Measurements from ENCODE around the gene PPP1R9B. TPM values are rescaled to one million over a fixed set of nuclear protein-coding genes. Genes with fewer than 3 reads are reported as not detected.

The PPP1R9B gene
- total RNA-seq, 1 experiment from 2014 or later: 112 TPM

GRCh38 chr17:50153650-50154575 lies 3.4 kb upstream of the PPP1R9B start:
- Histone ChIP-seq H3K9me3 (ENCODE audit: control insufficient read depth in 1 of 2, insufficient read depth in 1 of 2, low read depth in 1 of 2, low read length in 2 of 2) (no peaks in the 10 kb centered on the region), H3K27me3 (ENCODE audit: insufficient read depth, low read length) (no peaks in the 10 kb centered on the region), H2AFZ (ENCODE audit: low read depth, low read length, poor library complexity, severe bottlenecking) (no peak overlapping the region), H3K4me1 (ENCODE audit: control insufficient read depth in 1 of 2, insufficient read depth in 2 of 2, low read length in 2 of 2) (peaks cover 33 to 48% of the 10 kb centered on the region in 2 experiments), H3K4me2 (ENCODE audit: low read length) (peak overlapping the region; percentile 92), H3K27ac (ENCODE audit: low read depth, low read length) (peak overlapping the region; percentile 89), H4K20me1 (ENCODE audit: insufficient read depth) (no peaks in the 10 kb centered on the region), H3K79me2 (ENCODE audit: insufficient read depth, low read length) (peaks cover 18% of the 10 kb centered on the region), H3K4me3 (replicated peaks in 1 of 2; ENCODE audit: low read depth in 1 of 2, low read length in 2 of 2) (no peak overlapping the region), H3K9me2 (ENCODE audit: insufficient read depth) (no peaks in the 10 kb centered on the region), H3K36me3 (ENCODE audit: control insufficient read depth in 1 of 2, insufficient read depth in 2 of 2, low read length in 2 of 2) (no peaks in the 10 kb centered on the region), H3K9ac (ENCODE audit: low read length) (peak overlapping the region; percentile 20; the same call in 1 of the 2 replicates)
- POLR2A ChIA-PET: interaction anchor here (0.6 kb wide), 1 partner anchor 870 kb away, joined by 3 read pairs; no protein-coding TSS in a partner anchor
- peak; percentile 22; the same call in 1 of the 2 replicates for TF ChIP-seq SP1 (IDR thresholded peaks at IDR 0.05; ENCODE audit: low read depth)
- no peak for TF ChIP-seq EZH2 (IDR thresholded peaks at IDR 0.05)
- CTCF ChIA-PET: interaction anchor here (0.6 to 1.5 kb wide), 4 partner anchors 14 to 719 kb away, joined by 3 to 6 read pairs (median 3); no protein-coding TSS in a partner anchor
- no peak for DNase-seq (ENCODE audit: low read depth, low spot score)
- BruUV-seq (replicated peaks): no TSS peak
- RAD21 ChIA-PET (ENCODE audit: low non-redundant PET in 1 of 2, low total read pairs in 2 of 2, uncharacterized antibody in 2 of 2, unreplicated experiment in 2 of 2): no interaction called here
- ATAC-seq: no peak
- intact Hi-C loops (cut with micrococcal nuclease): no loop called here

GRCh38 chr17:50152736-50153135 lies 2.3 kb upstream of the PPP1R9B start:
- no peaks in the 10 kb centered on the region for H3K9me2 ChIP-seq (ENCODE audit: insufficient read depth)
- no peaks in the 10 kb centered on the region for H3K27me3 ChIP-seq (ENCODE audit: insufficient read depth, low read length)
- peak overlapping the region; percentile 76 to 97 for H3K4me3 ChIP-seq (replicated peaks in 1 of 2; ENCODE audit: low read depth in 1 of 2, low read length in 2 of 2)
- H3K27ac ChIP-seq (ENCODE audit: low read depth, low read length): peak overlapping the region; percentile 89
- CTCF ChIA-PET: interaction anchor here (0.9 to 2.6 kb wide), 9 partner anchors 9 to 156 kb away, joined by 3 to 31 read pairs (median 5); partner anchors contain the start of gene SGCA
- intact Hi-C loops (cut with micrococcal nuclease): no loop called here
- peaks cover 40 to 59% of the 10 kb centered on the region in 2 experiments for H3K4me1 ChIP-seq (ENCODE audit: control insufficient read depth in 1 of 2, insufficient read depth in 2 of 2, low read length in 2 of 2)
- no peak overlapping the region for H2AFZ ChIP-seq (ENCODE audit: low read depth, low read length, poor library complexity, severe bottlenecking)
- BruUV-seq (replicated peaks): no TSS peak
- POLR2A ChIA-PET: interaction anchor here (0.7 to 2.5 kb wide), 8 partner anchors 9 to 98 kb away, joined by 3 to 22 read pairs (median 5); partner anchors contain the start of gene SGCA
- no peaks in the 10 kb centered on the region for H4K20me1 ChIP-seq (ENCODE audit: insufficient read depth)
- H3K9ac ChIP-seq (ENCODE audit: low read length): peak overlapping the region; percentile 74
- H3K4me2 ChIP-seq (ENCODE audit: low read length): peak overlapping the region; percentile 92
- no peaks in the 10 kb centered on the region for H3K9me3 ChIP-seq (ENCODE audit: control insufficient read depth in 1 of 2, insufficient read depth in 1 of 2, low read depth in 1 of 2, low read length in 2 of 2)
- no peak for DNase-seq (ENCODE audit: low read depth, low spot score)
- ATAC-seq: no peak
- TF ChIP-seq EZH2 (IDR thresholded peaks at IDR 0.05) (no peak), CTCF (IDR thresholded peaks at IDR 0.05 in 2 of 3, conservative IDR thresholded peaks at IDR 0.05 in 1 of 3; ENCODE audit: borderline replicate concordance in 1 of 3, insufficient read depth in 1 of 3, low read depth in 2 of 3, low read length in 2 of 3) (no peak), REST (IDR thresholded peaks at IDR 0.05; ENCODE audit: low read depth) (no peak), ZFX (IDR thresholded peaks at IDR 0.05) (no peak), CEBPB (IDR thresholded peaks at IDR 0.05; ENCODE audit: low read depth) (no peak), SRF (IDR thresholded peaks at IDR 0.05; ENCODE audit: low read depth) (no peak), EZH2phosphoT487 (IDR thresholded peaks at IDR 0.05; ENCODE audit: borderline replicate concordance) (no peak), FOSL1 (IDR thresholded peaks at IDR 0.05; ENCODE audit: low read depth) (no peak), SP1 (IDR thresholded peaks at IDR 0.05; ENCODE audit: low read depth) (no peak)
- peaks cover 0 to 2% of the 10 kb centered on the region in 2 experiments; a peak in 1 of 4 replicates for H3K36me3 ChIP-seq (ENCODE audit: control insufficient read depth in 1 of 2, insufficient read depth in 2 of 2, low read length in 2 of 2)
- RAD21 ChIA-PET (ENCODE audit: low non-redundant PET in 1 of 2, low total read pairs in 2 of 2, uncharacterized antibody in 2 of 2, unreplicated experiment in 2 of 2): interaction anchor here (0.7 to 1.7 kb wide), 3 partner anchors 16 to 17 kb away, joined by 3 to 5 read pairs (median 3); no protein-coding TSS in a partner anchor
- peaks cover 30% of the 10 kb centered on the region for H3K79me2 ChIP-seq (ENCODE audit: insufficient read depth, low read length)

Measured in HCT116 (cell line).